Measurements from ENCODE around the gene DRAXIN.

- TF ChIP-seq, protein P1, sequence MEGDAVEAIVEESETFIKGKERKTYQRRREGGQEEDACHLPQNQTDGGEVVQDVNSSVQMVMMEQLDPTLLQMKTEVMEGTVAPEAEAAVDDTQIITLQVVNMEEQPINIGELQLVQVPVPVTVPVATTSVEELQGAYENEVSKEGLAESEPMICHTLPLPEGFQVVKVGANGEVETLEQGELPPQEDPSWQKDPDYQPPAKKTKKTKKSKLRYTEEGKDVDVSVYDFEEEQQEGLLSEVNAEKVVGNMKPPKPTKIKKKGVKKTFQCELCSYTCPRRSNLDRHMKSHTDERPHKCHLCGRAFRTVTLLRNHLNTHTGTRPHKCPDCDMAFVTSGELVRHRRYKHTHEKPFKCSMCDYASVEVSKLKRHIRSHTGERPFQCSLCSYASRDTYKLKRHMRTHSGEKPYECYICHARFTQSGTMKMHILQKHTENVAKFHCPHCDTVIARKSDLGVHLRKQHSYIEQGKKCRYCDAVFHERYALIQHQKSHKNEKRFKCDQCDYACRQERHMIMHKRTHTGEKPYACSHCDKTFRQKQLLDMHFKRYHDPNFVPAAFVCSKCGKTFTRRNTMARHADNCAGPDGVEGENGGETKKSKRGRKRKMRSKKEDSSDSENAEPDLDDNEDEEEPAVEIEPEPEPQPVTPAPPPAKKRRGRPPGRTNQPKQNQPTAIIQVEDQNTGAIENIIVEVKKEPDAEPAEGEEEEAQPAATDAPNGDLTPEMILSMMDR (IDR thresholded peaks at IDR 0.05) = no peak
- no peak for TF ChIP-seq POLR2A (IDR thresholded peaks at IDR 0.05)
Measured at GRCh38 chr1:11736746-11737639, 45.5 kb downstream of the DRAXIN start.

Measured in heart left ventricle (tissue), 13 donors.